GM21447 (cell line): Measurements from ENCODE around the gene STAT3.
A peak's percentile ranks its signal among the peaks of the same experiment; 100 is the strongest.

Experiments
- ATAC-seq: cut with Tn5 transposase; IDR thresholded peaks from one replicate; pipeline ENCODE4 v1.9.1; 2021; ENCODE audit not compliant: unreplicated experiment

The STAT3 gene

DNA sequence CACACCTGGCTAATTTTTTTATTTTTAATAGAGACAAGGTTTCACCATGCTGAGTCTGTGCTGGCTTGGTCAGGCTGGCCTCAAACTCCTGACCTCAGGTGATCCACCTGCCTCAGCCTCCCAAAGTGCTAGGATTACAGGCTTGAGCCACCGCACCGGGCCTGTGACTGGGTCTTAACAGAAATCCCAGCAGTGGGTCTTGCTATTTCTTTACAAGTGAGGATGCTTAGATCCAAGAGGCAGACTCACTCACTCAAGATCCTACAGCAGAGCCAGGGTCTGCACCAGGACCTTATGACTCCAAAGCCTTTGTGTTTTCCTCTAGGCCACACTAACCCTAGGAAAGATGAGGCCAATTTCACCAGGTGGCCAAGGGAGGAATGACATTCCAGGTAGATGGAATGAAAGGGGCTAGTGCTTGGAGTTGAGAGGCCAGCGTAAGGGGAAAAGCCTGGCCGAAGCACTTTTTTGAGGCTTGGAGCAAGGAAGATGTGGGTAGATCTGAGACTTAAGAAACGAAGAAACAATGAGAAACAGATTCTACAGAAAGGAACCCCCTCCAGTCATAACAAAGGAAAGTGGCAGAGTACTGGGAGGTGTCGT lies 105.7 kb downstream of the STAT3 start:
- no peak for ATAC-seq

DNA sequence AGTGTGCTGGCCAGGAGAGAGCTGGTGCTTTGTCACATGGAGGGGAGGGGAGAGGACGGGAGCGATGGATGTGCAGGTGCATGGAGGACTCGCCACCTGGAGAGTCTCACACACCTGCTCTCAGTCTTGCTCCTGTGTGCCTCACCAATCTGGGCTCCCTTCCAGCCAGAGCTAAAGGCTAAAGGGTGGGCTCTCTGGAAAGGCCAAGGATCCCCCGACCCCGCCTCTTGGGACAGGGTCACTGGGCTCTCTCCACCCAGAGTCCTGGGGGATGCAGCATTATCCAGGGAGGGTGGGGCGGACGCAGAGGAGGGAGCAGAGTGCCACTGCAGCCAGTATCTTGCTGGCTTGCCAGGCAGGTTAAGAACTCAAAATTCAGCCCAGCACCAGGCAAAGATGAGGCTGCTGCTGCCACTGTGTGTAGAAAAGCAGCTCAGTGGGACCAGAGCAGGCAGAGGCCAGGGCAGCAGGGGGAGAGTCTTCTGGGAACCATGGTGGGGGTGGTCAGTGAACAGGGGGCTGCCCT lies 106.6 kb downstream of the STAT3 start:
- ATAC-seq = no peak

DNA sequence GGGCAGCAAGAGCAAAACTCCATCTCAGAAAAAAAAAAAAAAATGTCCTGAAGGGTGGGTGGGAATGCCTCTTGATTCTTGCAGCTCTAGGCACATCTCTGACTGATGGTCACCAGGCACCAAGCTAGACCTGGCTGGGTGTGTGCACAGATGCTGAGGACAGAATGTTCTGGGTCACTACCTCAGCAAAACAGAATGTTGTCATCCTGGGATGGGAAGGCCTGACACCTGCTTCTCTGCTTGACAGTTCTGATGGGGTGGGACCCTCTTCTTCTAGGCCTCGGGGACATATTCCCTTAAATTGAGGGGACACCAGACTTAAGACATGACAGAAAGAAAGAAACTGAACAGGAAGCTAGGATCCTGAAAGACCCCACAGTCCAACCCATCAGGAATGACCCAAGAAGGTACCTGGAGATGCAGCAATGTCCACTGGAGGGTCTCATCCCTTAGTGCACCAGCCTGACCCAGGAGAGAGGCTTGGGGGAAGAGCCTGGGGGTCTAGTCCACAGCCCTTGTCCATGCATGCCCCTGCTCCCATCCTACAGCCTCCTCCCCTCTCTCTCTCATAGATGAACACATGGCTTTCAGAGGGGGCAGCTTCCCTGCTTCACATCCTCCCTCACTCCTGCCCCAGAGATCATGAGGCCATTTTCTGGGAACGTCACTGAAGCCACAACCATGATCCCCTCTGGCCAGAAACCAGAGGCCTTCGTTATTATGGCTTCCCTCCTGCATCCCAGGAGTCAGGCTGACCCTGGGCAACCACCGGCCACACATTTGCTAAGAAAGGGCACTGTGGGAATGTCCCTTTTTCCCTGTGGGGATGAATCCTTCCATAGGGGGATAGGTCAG lies 108.2 kb downstream of the STAT3 start:
- ATAC-seq = no peak

DNA sequence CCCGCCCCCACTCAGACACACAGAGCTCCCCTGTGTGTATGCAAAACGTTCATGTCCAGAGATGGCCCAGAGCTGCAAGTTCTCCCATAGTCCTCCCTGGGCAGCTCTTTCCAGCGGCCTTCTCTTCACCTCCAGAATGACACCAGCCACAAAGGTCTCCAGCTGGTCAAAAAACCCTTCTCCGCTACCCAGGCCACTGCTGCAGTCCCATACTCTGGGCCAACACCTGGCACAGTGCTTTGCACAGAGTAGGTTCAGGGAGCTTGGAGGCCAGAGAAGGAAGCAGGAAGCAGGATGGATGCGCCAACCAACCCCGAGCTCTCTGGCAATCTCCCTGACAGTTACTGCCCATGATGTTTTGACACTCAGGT lies 110.9 kb downstream of the STAT3 start:
- no peak for ATAC-seq

DNA sequence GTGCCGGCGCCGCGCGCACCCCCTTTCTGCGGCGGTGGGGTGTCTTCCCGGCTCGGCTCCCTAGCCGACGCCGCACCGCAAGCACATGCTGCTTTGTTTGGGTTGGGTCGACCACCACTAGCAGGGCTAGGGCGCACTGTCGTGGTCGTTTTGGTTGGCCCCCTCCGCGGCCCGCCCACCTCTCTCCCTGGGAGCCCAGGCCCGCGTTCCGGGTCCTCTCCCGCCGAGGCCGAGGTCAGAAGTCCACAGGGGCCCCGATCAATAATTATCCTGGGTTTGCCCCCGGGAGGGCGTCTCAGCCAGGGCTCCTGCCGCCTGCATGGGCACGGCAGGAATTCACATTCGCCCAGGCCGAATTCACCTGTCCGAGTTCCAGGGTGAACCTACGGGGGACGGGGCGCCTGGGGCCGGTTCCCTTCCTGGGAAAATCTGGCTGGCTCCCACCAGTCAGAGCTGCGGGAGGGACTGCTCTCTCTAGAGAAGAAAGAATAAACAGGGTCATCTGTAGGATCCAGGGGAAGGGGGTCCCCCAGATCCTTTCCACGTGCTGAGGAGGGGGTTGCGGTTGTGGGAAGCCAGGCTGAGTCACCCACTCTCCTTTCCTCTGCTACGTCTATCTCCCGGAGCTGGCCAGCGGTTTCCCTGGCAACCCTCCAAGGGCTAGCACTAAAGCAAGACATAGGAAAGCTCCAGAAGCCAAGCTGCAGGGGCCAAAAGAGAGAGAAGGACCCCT lies 111.5 kb downstream of the STAT3 start:
- ATAC-seq = peak; percentile 28

DNA sequence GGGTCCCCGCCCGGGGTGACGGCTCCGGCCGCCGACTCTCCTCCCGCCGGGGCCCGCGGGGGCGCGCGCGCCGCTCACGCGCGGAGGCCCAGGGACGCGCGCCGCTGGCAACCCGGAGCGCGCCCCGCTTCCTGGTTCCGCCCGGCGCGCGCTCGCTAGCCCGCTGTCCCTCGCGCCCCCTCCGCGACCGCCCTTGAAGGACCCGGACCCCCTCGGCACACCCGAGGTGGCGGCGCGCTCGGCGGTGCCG lies 112.0 kb downstream of the STAT3 start, which contains the start of gene STAT5B:
TSS of gene STAT5B (minus strand) at position 33 of the 250 bp plus-strand sequence. CDS start 44,264 bp downstream, outside the sequence.
- ATAC-seq = peak; percentile 50

DNA sequence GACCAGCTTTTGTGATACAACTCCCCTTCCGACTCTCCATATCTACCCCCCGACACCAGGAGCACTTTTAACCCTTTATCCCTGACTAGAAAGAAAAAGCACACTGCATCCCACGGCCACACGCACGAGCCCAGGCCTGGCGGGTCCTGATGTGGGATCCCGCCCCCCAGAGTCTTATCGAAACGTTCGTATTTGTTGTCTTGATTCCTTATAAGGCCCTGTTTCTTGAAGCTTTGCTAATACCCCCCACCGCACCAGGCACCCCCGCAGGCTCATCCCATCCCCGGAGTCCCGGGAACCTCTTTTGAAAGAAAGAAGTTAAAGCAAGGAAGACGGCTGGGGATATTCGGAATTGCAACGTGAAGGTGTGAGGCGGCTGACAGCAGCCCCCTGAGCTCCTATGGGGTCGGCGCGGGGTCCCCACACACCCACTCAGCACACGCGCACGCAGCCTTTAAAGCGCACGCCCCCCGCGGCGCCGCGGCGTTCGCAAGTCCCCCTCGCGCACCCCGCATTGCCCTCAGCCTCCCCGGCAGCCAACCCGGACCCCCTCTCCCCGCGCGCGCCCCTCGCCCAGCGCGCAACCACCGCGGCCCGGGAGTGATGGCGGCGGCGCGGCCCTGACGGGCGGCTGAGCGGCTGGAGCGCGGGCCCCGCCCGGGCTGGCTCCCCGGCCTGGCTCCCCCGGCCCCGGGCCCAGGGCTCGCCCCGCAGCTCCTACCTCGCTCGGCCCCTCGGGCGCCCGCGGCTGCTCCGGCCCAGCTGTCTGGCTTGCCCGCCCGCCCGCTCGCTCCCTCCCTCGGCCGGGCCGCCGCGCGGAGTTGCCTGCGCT lies 112.5 kb downstream of the STAT3 start:
- peak; percentile 26 for ATAC-seq

DNA sequence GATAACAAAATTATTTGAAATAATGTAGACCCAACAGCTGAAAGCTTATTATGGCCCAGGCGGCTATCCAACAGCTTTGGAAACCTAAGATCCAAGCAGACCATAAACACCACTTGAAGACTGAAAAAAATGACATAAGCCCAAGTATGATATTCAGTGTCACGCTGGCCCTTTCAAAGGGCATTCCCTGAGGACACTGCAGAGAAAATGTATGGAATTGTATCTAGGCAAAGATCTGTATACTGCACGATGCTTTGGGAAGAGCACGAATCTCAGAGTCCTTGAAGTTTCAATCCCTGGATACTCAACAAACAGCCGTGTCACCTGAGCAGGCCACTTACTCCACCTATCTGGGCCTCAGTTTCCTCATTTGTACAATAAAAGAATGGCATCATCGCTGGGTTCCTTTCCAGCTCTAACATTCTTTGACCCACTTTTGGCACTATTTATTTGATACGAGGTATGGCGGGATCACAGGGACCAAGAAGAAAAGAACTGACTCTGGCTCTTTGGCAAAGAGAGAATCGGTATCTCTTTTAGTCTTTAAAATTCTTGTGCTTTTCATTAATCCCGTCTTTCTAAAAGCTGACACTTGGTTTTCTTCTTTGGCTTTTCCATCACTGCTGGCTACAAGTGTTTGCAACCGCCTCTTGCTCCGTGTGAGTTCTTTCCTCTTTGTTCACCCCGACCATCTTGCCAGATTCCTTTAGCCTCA lies 113.3 kb downstream of the STAT3 start:
- no peak for ATAC-seq

DNA sequence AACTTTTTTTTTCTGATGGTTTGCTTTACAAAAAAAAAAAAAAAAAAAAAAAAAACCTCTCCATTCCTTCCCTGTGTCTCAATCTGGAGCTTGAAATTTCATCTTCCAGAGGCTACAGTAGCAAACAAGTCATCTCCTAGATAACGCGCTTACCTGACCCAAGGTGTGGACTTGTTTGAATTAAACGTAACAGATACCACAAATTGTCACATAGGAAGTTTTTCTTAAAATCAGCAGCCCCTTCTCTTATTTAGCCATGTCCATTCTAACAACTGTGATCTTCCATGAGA lies 114.0 kb downstream of the STAT3 start:
- no peak for ATAC-seq

DNA sequence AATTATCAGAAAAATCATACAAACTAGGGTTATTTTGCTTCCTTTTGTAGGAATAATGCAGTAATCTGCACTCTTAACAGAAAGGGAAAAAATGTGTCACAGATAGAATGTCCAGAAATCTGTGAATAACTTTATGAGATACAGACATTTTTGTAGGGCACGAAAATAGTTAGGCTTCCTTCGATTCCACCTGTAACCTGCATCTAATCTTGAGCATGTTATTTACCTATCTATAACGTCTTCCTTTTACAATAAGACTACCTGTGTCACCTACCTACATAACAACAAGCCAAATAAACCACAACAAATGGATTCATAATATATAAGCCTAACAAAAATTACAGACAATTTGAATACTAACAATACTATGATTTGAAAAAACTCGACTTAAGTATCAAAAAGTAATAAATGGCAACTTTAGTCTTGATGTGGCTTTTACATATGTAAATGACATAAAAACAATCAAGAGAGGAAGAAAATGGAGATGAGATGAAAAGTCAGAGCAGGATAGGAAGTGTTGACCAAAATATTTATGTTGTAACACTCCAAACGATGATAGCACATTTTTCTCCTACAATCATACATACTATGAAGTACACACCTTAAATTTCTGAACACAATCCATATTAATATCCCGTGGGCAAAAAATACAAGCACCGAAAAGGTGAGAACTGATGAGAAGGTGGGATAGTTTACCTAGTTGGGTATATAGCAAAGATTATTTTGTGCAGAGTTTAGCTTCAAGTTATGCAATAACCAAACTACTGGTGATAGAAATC lies 114.6 kb downstream of the STAT3 start:
- no peak for ATAC-seq

DNA sequence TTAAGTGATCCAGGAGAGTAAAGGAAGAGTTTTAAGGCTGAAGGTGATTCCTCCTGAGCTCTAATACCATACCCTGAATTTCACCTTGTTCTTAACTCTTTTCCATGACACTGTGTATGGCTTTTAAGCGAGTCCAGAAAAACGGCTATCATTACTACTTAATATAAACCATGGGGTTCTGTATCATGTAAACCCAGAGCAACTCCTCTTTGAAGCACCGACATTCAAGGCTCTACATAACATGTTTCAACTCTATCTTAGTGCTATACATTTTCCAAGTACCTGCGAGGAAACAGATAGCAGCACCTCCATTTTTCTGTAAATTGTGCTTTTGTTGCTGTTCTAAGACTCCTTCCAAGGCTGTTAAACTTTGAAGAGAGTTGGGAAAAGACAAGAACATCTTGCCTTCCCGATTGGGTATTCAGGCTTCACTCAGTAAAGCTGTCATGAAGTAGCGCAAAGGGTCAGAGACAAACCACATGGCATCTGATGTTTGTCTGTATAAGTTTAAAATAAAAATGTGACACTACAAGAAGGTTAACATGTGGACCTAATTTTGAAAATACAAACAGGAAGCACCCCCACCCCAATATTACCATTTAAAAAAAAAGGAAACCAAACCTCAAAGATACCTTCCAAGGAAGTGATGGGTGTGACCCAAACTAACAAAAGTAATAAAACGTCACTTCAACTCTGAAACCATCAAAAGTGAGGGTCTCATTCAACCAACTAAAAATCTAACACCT lies 115.9 kb downstream of the STAT3 start:
- ATAC-seq = no peak

DNA sequence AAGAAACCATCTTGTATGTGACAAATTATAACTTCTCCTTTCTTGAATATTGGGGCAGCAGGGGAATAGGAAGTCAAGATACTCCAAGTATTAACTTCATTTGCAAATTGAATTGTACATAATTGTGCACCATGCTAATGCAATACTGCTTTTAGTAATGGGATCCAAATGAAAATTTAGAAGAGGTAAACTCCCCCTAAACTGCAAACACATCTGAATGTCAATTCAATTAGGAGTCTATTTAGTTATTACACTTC lies 116.5 kb downstream of the STAT3 start:
- ATAC-seq = no peak

DNA sequence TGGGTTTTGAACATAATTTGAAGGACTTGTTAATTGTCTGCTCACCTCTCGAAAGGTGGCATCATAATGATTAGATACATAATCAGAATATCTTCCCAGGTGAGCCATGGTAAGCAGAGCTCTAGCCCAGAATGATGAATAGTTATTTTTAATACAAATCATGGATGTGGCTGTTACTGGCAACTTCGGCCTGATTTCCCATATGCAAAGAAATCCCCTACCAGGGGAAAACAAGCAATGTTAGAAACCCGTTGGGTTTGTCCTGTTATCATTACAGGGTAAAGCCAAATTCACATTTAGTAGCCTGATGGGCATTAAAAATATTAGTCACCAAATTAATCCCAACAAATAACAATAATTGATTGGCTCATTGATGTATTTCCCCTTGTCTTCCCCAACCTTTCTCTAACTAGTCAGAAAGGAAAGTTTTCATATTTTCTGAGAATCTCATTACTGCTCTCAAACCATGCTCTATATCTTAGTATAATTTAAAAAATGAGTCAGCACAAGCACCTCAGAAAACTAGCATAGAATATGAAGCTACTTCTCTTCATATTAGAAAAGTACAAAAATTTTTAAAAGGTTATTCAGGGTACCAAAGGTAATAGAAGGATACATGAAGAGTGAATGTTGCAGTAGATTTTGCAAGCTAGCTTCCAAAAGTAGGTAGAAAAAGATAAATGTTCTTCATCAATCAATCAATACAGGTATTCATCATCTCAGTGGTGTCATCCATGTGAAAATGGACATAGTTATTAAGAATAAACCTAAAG lies 117.0 kb downstream of the STAT3 start:
- no peak for ATAC-seq

DNA sequence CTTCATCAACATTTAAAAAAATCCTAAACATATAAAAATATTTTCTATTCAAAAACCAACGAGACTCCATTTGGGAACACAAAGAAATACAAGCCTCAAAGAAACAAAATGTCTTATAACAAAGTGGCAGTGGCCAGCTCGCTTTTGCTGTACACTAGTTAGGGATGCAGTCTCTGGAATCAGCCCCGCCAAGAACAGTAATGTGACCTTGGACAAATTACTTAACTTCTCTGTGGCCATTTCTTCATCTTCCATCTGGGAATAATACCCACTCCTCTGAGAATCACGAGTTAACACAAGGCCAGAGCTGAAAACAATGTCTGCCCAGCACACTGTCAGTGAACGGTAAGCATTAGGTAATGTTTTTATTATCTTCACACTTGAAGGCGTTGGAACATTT lies 117.6 kb downstream of the STAT3 start:
- ATAC-seq = no peak

DNA sequence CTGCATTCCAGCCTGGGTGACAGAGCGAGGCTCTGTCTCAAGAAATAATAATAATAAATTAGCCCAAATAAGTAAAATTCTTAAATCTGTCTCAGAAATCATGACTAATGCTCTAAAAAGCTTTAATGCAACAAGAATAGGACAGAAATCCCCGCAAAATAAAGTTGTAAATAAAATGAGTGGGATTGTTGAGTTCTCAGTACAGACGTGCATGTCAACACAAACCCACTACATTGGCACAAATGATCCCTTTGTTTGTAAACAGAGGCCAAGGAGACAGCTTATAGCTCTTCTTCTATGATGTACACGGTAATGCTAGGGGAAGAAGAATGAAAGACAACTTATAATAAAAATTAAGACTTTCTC lies 118.1 kb downstream of the STAT3 start:
- ATAC-seq = no peak

DNA sequence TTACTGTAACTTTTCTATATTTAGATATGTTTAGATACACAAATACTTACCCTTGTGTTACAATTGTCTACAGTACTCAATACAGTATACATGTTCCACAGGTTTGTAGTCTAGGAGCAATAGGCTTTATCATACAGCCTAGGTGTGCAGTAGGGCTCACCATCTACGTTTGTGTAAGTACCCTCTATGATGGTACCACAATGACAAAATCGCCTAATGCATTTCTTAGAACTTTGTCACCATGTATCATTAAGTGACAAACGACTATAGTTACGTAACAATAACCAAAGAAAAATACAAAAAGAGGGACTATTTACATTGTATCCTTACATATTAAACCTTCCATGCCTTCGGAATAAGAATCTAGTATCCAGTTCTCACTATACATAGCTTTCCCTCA lies 120.0 kb downstream of the STAT3 start:
- no peak for ATAC-seq

DNA sequence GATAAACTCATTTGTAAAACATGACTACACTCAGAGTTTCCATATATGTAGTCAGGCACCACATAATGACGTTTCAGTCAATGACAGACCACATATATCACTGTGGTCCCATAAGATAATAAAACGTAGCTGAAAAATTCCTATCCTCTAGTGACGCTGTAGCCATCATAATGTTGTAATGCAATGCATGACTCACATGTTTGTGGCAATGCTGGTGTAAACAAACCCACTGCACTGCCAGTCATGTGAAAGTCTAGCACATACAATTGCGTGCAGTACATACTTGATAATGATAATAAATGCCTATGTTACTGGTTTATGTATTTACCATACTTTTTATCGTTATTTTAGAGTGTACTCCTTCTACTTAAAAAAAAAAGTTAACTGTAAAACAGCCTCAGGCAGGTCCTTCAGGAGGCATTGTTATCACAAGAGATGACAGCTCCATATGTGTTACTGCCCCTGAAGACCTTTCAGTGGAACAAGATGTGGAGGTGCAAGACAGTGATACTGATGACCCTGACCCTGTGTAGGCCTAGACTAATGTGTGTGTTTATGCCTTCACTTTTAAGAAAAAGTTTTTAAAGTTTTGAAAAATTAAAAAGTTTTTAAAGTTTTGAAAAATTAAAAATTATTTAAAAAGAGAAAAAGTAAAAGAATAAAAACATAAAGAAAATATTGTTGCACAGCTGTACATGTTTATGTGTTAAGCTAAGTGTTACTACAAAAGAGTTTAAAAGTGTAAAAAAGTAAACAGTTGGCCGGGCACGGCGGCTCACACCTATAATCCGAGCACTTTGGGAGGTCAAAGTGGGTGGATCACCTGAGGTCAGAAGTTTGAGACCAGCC lies 121.1 kb downstream of the STAT3 start:
- no peak for ATAC-seq

DNA sequence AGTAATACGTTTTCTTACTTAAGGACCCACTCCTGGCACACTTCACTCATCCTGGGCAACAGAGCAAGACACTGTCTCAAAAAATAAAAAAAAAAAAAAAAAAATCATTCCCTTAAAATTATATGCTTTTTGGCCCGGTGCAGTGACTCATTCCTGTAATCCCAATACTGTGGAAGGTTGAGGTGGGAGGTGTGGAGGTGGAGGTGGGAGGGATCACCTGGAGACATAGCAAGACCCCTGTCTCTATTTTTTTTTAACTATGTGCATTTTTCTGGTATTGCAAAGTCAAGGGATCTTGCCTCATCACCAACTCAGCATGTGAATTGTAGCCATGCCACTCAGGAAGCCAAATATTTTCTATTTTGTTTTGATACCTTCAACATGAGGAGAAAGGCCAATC lies 121.8 kb downstream of the STAT3 start:
- no peak for ATAC-seq
